Thyroid gland (tissue), 4 donors: ENCODE data around the gene HOXA3.
A peak's percentile ranks its signal among the peaks of the same experiment; 100 is the strongest.

Experiments
- CTCF ChIP-seq, 6 experiments: fragments of 200-600 bp in 3 of 6; fragments of 450-650 bp in 3 of 6; sonication (generic) in 3 of 6; IDR thresholded peaks; one replicate each; pipeline ENCODE4 v1.5.1; 2016 to 2019; ENCODE audit warnings: antibody characterized with exemption in 6 of 6, mild to moderate bottlenecking in 2 of 6, inconsistent platforms in 1 of 6, moderate library complexity in 1 of 6
- POLR2A ChIP-seq, 2 donors: fragments of 450-650 bp; IDR thresholded peaks; one replicate each; pipeline ENCODE4 v1.6.1; 2017; ENCODE audit warnings: antibody characterized with exemption in 2 of 2, mild to moderate bottlenecking in 2 of 2, moderate library complexity in 1 of 2

GRCh38 chr7:27160546-27161213, 8.3 kb upstream of the HOXA3 start:
- TF ChIP-seq CTCF (IDR thresholded peaks at IDR 0.05) (peak; percentile 90 to 100 (median 98)), POLR2A (IDR thresholded peaks at IDR 0.05) (no peak)
